OCI-LY1 (cell line): ENCODE data around the gene FMC1.

ENCODE experiments used
- CTCF ChIP-seq: fragments of 200-600 bp; sonication (generic), shearing (Covaris generic); IDR thresholded peaks from 2 replicates; pipeline ENCODE4 v1.5.1; 2017; ENCODE audit warnings: mild to moderate bottlenecking, antibody characterized with exemption, low read length, moderate library complexity, mixed read lengths
- EZH2 ChIP-seq: fragments of 200-600 bp; sonication (generic), shearing (Covaris generic); IDR thresholded peaks from 2 replicates; pipeline ENCODE4 v1.8.0; 2017; ENCODE audit warnings: borderline replicate concordance, mixed run types, mild to moderate bottlenecking, antibody characterized with exemption, low read length, moderate library complexity, mixed read lengths

- TF ChIP-seq CTCF (no peak), EZH2 (no peak)
These were observed 41.3 kb downstream of the FMC1 start for GRCh38 chr7:139382439-139382838.
